IPS DF 6.9 (cell line): Measurements from ENCODE around the gene HEXIM1.

Experiments
- DNase-seq: peaks from one replicate; pipeline ENCODE4 v3.0.0-alpha.2; 2013; ENCODE audit warnings: low read depth, low spot score
- H3K27ac ChIP-seq: one replicate; pipeline ENCODE4 v1.5.1; 2013; ENCODE audit warnings: low read length, control low read depth
- H3K27me3 ChIP-seq: 2 replicates; pipeline ENCODE4 v1.6.1; 2013; ENCODE audit warnings: mild to moderate bottlenecking, low read length; ENCODE audit not compliant: control insufficient read depth, insufficient read depth
- H3K36me3 ChIP-seq: 2 replicates; pipeline ENCODE4 v1.6.1; 2013; ENCODE audit warnings: low read length; ENCODE audit not compliant: control insufficient read depth, insufficient read depth
- H3K4me1 ChIP-seq: 2 replicates; pipeline ENCODE4 v1.6.1; 2013; ENCODE audit warnings: low read length; ENCODE audit not compliant: control insufficient read depth, insufficient read depth
- H3K4me3 ChIP-seq: 2 replicates; pipeline ENCODE4 v1.5.1; 2013; ENCODE audit warnings: mild to moderate bottlenecking, low read length
- H3K9me3 ChIP-seq: 2 replicates; pipeline ENCODE4 v1.6.1; 2013; ENCODE audit warnings: low read length, inconsistent platforms; ENCODE audit not compliant: control insufficient read depth, insufficient read depth
- WGBS: extraction: QIAGEN DNeasy Blood & Tissue Kit; methylation state at CpG from one replicate; pipeline ENCODE4 v1.1.7; 2013; ENCODE audit warnings: mixed read lengths, missing lambda C conversion rate; ENCODE audit not compliant: insufficient read length, insufficient coverage; 5-methylcytosine and 5-hydroxymethylcytosine counted together

HEXIM1 gene

GRCh38 chr17:45147581-45148182 lies 593 bp upstream of the HEXIM1 start:
- H3K36me3 ChIP-seq = no peaks in the 10 kb centered on the region
- H3K9me3 ChIP-seq = no peaks in the 10 kb centered on the region
- no peaks in the 10 kb centered on the region for H3K27me3 ChIP-seq
- peaks cover 5% of the 10 kb centered on the region for H3K4me1 ChIP-seq
- WGBS = no CpG with 5 or more reads among the region's 38 CpGs
- no peak for DNase-seq
- H3K4me3 ChIP-seq = peak overlapping the region; percentile 73; the same call in 1 of the 2 replicates
- H3K27ac ChIP-seq = no peak overlapping the region

GRCh38 chr17:45149037-45149668 lies 878 bp downstream of the HEXIM1 start:
- no peaks in the 10 kb centered on the region for H3K36me3 ChIP-seq
- H3K9me3 ChIP-seq = no peaks in the 10 kb centered on the region
- WGBS = no CpG with 5 or more reads among the region's 32 CpGs
- H3K27me3 ChIP-seq = no peaks in the 10 kb centered on the region
- no peak overlapping the region for H3K27ac ChIP-seq
- peak overlapping the region; percentile 72; the same call in 1 of the 2 replicates for H3K4me3 ChIP-seq
- DNase-seq = no peak
- peaks cover 5% of the 10 kb centered on the region for H3K4me1 ChIP-seq

- Histone ChIP-seq H3K27me3 (no peaks in the 10 kb centered on the region), H3K4me1 (peaks cover 2% of the 10 kb centered on the region; the same call in 1 of the 2 replicates), H3K36me3 (no peaks in the 10 kb centered on the region), H3K9me3 (no peaks in the 10 kb centered on the region), H3K27ac (no peak overlapping the region), H3K4me3 (peak overlapping the region; percentile 72)
- WGBS = no CpG with 5 or more reads among the region's 56 CpGs
- DNase-seq = no peak
Measured at GRCh38 chr17:45149669-45150664, 1.7 kb downstream of the HEXIM1 start.

- no CpG with 5 or more reads among the region's 8 CpGs for WGBS
- H3K4me1 ChIP-seq = no peaks in the 10 kb centered on the region; the same call in 1 of the 2 replicates
Measured at GRCh38 chr17:45150911-45151809, 2.9 kb downstream of the HEXIM1 start.

GRCh38 chr17:45155029-45155428 lies 6.8 kb downstream of the HEXIM1 start:
- Histone ChIP-seq H3K27ac (no peak overlapping the region), H3K4me3 (no peak overlapping the region), H3K9me3 (no peaks in the 10 kb centered on the region), H3K27me3 (no peaks in the 10 kb centered on the region), H3K4me1 (no peaks in the 10 kb centered on the region), H3K36me3 (no peaks in the 10 kb centered on the region)
- no peak for DNase-seq
- WGBS = no CpG with 5 or more reads among the region's 4 CpGs

More at GRCh38 chr17:45150911-45151809, 2.9 kb downstream of the HEXIM1 start:
- H3K27ac ChIP-seq = no peak overlapping the region
- H3K36me3 ChIP-seq = no peaks in the 10 kb centered on the region
- no peaks in the 10 kb centered on the region for H3K9me3 ChIP-seq
- H3K4me3 ChIP-seq = no peak overlapping the region
- no peaks in the 10 kb centered on the region for H3K27me3 ChIP-seq
- DNase-seq = no peak

GRCh38 chr17:45155483-45155882 lies 7.2 kb downstream of the HEXIM1 start:
- no CpG with 5 or more reads among the region's 2 CpGs for WGBS
- no peaks in the 10 kb centered on the region for H3K9me3 ChIP-seq
- no peak for DNase-seq
- no peak overlapping the region for H3K4me3 ChIP-seq
- no peaks in the 10 kb centered on the region for H3K27me3 ChIP-seq
- no peak overlapping the region for H3K27ac ChIP-seq
- H3K4me1 ChIP-seq = no peaks in the 10 kb centered on the region
- no peaks in the 10 kb centered on the region for H3K36me3 ChIP-seq

- H3K4me1 ChIP-seq = no peaks in the 10 kb centered on the region
- H3K36me3 ChIP-seq = no peaks in the 10 kb centered on the region
- H3K27me3 ChIP-seq = no peaks in the 10 kb centered on the region
- no peak for DNase-seq
- 100% methylated on average over 2 of the region's 3 CpGs for WGBS
- no peak overlapping the region for H3K4me3 ChIP-seq
- H3K27ac ChIP-seq = no peak overlapping the region
- H3K9me3 ChIP-seq = no peaks in the 10 kb centered on the region
Measured at GRCh38 chr17:45156242-45156641, 8.0 kb downstream of the HEXIM1 start.

- WGBS = no CpG with 5 or more reads among the region's 48 CpGs
Measured at GRCh38 chr17:45160447-45161287, 12.4 kb downstream of the HEXIM1 start.

GRCh38 chr17:45161288-45162024 lies 13.2 kb downstream of the HEXIM1 start, which contains the start of gene HEXIM2:
Gene HEXIM2 (plus strand): TSS chr17:45161875. CDS start chr17:45162794, 919 bp downstream.
- Histone ChIP-seq H3K4me3 (peak within 1 kb of the TSS; percentile 89), H3K27me3 (no peaks in the 10 kb centered on the region), H3K36me3 (no peaks in the 10 kb centered on the region), H3K27ac (no peak within 1 kb of the TSS), H3K4me1 (no peaks in the 10 kb centered on the region; the same call in 1 of the 2 replicates), H3K9me3 (no peaks in the 10 kb centered on the region)
- DNase-seq = peak; percentile 99
- WGBS = no CpG with 5 or more reads among the region's 53 CpGs

More at GRCh38 chr17:45160447-45161287, 12.4 kb downstream of the HEXIM1 start:
- no peaks in the 10 kb centered on the region for H3K36me3 ChIP-seq
- no peak for DNase-seq
- H3K27ac ChIP-seq = no peak overlapping the region
- peak overlapping the region; percentile 89 for H3K4me3 ChIP-seq
- no peaks in the 10 kb centered on the region for H3K9me3 ChIP-seq
- H3K4me1 ChIP-seq = no peaks in the 10 kb centered on the region; the same call in 1 of the 2 replicates
- H3K27me3 ChIP-seq = no peaks in the 10 kb centered on the region
